ENCODE results near the gene TEKT3.

DNA sequence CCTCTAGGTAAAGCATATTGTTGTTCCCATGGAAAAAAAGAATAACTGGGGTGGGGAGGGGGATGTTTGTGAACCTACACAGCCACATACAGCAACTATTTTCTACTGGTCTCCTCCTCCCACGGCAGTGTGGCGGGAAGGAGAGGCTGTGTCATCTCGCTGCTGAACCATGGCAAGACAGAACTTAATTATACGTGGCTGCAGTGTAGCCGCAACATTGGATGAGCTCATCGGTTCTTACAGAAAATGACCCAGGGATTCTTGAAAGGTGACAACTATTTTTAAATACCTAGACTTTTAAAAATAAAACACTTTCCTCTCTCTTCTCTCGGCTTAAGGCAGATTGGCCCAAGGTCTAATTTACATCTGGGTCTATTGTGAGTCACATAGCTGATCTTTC lies 19.8 kb upstream of the TEKT3 start:
- TF ChIP-seq CTCF (IDR thresholded peaks at IDR 0.05; ENCODE audit: extremely low read depth in 1 of 2, insufficient read depth in 1 of 2, low read depth in 1 of 2, low read length in 2 of 2) (no peak), FOS (IDR thresholded peaks at IDR 0.05; ENCODE audit: borderline replicate concordance, insufficient read depth, low read length) (no peak), POLR2AphosphoS5 (IDR thresholded peaks at IDR 0.05; ENCODE audit: insufficient read depth, low read depth, low read length) (no peak), POLR2A (IDR thresholded peaks at IDR 0.05; ENCODE audit: low read depth, low read length) (no peak)
